ENCODE measurements around the gene MYBPH. TPM values are rescaled to one million over a fixed set of nuclear protein-coding genes. Genes with fewer than 3 reads are reported as not detected.

The MYBPH gene
- total and polyA plus RNA-seq, 10 of the 15 experiments (the other 5 are each of a cell fraction or from before 2014, with no cell fraction given), result 0.06 to 0.10 TPM; not detected in 8

- no TSS peak for BruUV-seq (replicated peaks)
- H3K9ac ChIP-seq (ENCODE audit: control insufficient read depth, insufficient read depth, low read length), result no peak overlapping the region
- no peak for DNase-seq (ENCODE audit: low read depth, low spot score)
- ATAC-seq, result no peak
- H3K9me3 ChIP-seq (replicated peaks; ENCODE audit: control insufficient read depth, insufficient read depth, low read length), result no peaks in the 10 kb centered on the region
- no peaks in the 10 kb centered on the region for H3K36me3 ChIP-seq (ENCODE audit: control insufficient read depth in 2 of 2, insufficient read depth in 2 of 2, low read length in 1 of 2)
- ChIA-PET CTCF (interaction anchor here (1.1 kb wide), 1 partner anchor 11 kb away, joined by 3 read pairs; no protein-coding TSS in a partner anchor), SMC1A (ENCODE audit: uncharacterized antibody, unreplicated experiment) (no interaction called here), RAD21 (ENCODE audit: unreplicated experiment) (no interaction called here), POLR2A (no interaction called here)
- no peaks in the 10 kb centered on the region for H4K20me1 ChIP-seq (ENCODE audit: control insufficient read depth, insufficient read depth)
- WGBS (ENCODE audit: insufficient coverage, insufficient replicate concordance, low lambda C conversion rate, missing lambda C conversion rate), result 44% methylated on average over 29 of the region's 29 CpGs
- TF ChIP-seq KDM1A (IDR thresholded peaks at IDR 0.05; ENCODE audit: borderline replicate concordance) (no peak), BRCA1 (IDR thresholded peaks at IDR 0.05; ENCODE audit: low read depth, low read length) (no peak), ZNF687 (IDR thresholded peaks at IDR 0.05) (no peak), GATAD2B (conservative IDR thresholded peaks at IDR 0.05; ENCODE audit: low read depth) (no peak), DPF2 (IDR thresholded peaks at IDR 0.05) (no peak), NFXL1 (IDR thresholded peaks at IDR 0.05; ENCODE audit: borderline replicate concordance) (no peak), SREBF1 (IDR thresholded peaks at IDR 0.05; ENCODE audit: low read length) (no peak), NBN (IDR thresholded peaks at IDR 0.05) (no peak), ZSCAN29 (IDR thresholded peaks at IDR 0.05) (no peak), TCF12 (IDR thresholded peaks at IDR 0.05; ENCODE audit: low read depth, low read length) (no peak), BMI1 (IDR thresholded peaks at IDR 0.05; ENCODE audit: borderline replicate concordance) (no peak), BCL3 (IDR thresholded peaks at IDR 0.05; ENCODE audit: borderline replicate concordance, insufficient read depth, low read depth, low read length, poor library complexity, severe bottlenecking) (no peak)
- no peaks in the 10 kb centered on the region for H3K79me2 ChIP-seq (ENCODE audit: control insufficient read depth, insufficient read depth, low read length)
- no peak for FAIRE-seq
- H2AFZ ChIP-seq (ENCODE audit: control insufficient read depth, low read depth, low read length), result no peak overlapping the region
- no peak overlapping the region for H3K27ac ChIP-seq (ENCODE audit: control insufficient read depth, insufficient read depth)
- H3K4me2 ChIP-seq (ENCODE audit: control insufficient read depth, insufficient read depth), result no peak overlapping the region
- peaks cover 5 to 6% of the 10 kb centered on the region in 2 experiments for H3K27me3 ChIP-seq (replicated peaks in 1 of 2; ENCODE audit: control insufficient read depth in 2 of 2, insufficient read depth in 2 of 2, low read length in 1 of 2)
- no peaks in the 10 kb centered on the region for H3K4me1 ChIP-seq (ENCODE audit: control insufficient read depth, insufficient read depth, low read length)
- no peak overlapping the region for H3K4me3 ChIP-seq
- in situ Hi-C loops (cut with MboI), result no loop called here
- intact Hi-C loops (cut with micrococcal nuclease; ENCODE audit: unreplicated experiment), result no loop called here
Observed at GRCh38 chr1:203128716-203129500, 46.7 kb downstream of the MYBPH start.
